ENCODE data around the gene RETREG3. TPM values are rescaled to one million over a fixed set of nuclear protein-coding genes. Genes with fewer than 3 reads are reported as not detected.

Gene RETREG3
- total and polyA plus RNA-seq, 2 of the 13 experiments (the other 11 are each of a cell fraction or from before 2014, with no cell fraction given) = 47.0 to 55.8 TPM

GRCh38 chr17:42562388-42563142 is 46.6 kb downstream of the RETREG3 start (continued):
- TF ChIP-seq, protein P1, sequence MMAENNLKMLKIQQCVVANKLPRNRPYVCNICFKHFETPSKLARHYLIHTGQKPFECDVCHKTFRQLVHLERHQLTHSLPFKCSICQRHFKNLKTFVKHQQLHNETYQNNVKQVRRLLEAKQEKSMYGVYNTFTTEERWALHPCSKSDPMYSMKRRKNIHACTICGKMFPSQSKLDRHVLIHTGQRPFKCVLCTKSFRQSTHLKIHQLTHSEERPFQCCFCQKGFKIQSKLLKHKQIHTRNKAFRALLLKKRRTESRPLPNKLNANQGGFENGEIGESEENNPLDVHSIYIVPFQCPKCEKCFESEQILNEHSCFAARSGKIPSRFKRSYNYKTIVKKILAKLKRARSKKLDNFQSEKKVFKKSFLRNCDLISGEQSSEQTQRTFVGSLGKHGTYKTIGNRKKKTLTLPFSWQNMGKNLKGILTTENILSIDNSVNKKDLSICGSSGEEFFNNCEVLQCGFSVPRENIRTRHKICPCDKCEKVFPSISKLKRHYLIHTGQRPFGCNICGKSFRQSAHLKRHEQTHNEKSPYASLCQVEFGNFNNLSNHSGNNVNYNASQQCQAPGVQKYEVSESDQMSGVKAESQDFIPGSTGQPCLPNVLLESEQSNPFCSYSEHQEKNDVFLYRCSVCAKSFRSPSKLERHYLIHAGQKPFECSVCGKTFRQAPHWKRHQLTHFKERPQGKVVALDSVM (CRISPR knock-in tag; IDR thresholded peaks at IDR 0.05) = peak; percentile 68; the same call in 1 of the 2 replicates
- TF ChIP-seq FOXJ3 (CRISPR knock-in tag; IDR thresholded peaks at IDR 0.05; ENCODE audit: borderline replicate concordance) (no peak), ZNF101 (CRISPR knock-in tag; IDR thresholded peaks at IDR 0.05; ENCODE audit: borderline replicate concordance, low read depth) (peak; percentile 81; the same call in 1 of the 2 replicates), ARNT2 (CRISPR knock-in tag; IDR thresholded peaks at IDR 0.05; ENCODE audit: low read depth) (no peak), ZNF556 (CRISPR knock-in tag; IDR thresholded peaks at IDR 0.05; ENCODE audit: borderline replicate concordance) (no peak), TRAFD1 (CRISPR knock-in tag; IDR thresholded peaks at IDR 0.05; ENCODE audit: borderline replicate concordance) (0 out of 2 replicates have a peak, but pooled peaks have one; percentile 7), AGO1 (IDR thresholded peaks at IDR 0.05; ENCODE audit: low read depth, low read length, poor library complexity, severe bottlenecking) (peak; percentile 73), KLF12 (CRISPR knock-in tag; IDR thresholded peaks at IDR 0.05; ENCODE audit: borderline replicate concordance) (no peak), ZNF850 (CRISPR knock-in tag; conservative IDR thresholded peaks at IDR 0.05) (0 out of 2 replicates have a peak, but pooled peaks have one; percentile 56), NFKBIZ (CRISPR knock-in tag; IDR thresholded peaks at IDR 0.05) (peak; percentile 3; the same call in 1 of the 2 replicates), ZNF317 (CRISPR knock-in tag; IDR thresholded peaks at IDR 0.05) (no peak), IRX3 (CRISPR knock-in tag; IDR thresholded peaks at IDR 0.05; ENCODE audit: borderline replicate concordance, low read depth) (peak; percentile 77; the same call in 1 of the 2 replicates), ZNF354B (CRISPR knock-in tag; IDR thresholded peaks at IDR 0.05) (no peak), ISL2 (CRISPR knock-in tag; IDR thresholded peaks at IDR 0.05) (no peak), GLMP (CRISPR knock-in tag; IDR thresholded peaks at IDR 0.05; ENCODE audit: borderline replicate concordance) (0 out of 2 replicates have a peak, but pooled peaks have one; percentile 74)
- TF ChIP-seq, protein P2, sequence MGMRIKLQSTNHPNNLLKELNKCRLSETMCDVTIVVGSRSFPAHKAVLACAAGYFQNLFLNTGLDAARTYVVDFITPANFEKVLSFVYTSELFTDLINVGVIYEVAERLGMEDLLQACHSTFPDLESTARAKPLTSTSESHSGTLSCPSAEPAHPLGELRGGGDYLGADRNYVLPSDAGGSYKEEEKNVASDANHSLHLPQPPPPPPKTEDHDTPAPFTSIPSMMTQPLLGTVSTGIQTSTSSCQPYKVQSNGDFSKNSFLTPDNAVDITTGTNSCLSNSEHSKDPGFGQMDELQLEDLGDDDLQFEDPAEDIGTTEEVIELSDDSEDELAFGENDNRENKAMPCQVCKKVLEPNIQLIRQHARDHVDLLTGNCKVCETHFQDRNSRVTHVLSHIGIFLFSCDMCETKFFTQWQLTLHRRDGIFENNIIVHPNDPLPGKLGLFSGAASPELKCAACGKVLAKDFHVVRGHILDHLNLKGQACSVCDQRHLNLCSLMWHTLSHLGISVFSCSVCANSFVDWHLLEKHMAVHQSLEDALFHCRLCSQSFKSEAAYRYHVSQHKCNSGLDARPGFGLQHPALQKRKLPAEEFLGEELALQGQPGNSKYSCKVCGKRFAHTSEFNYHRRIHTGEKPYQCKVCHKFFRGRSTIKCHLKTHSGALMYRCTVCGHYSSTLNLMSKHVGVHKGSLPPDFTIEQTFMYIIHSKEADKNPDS (CRISPR knock-in tag; IDR thresholded peaks at IDR 0.05) = no peak
- TF ChIP-seq, protein P3, sequence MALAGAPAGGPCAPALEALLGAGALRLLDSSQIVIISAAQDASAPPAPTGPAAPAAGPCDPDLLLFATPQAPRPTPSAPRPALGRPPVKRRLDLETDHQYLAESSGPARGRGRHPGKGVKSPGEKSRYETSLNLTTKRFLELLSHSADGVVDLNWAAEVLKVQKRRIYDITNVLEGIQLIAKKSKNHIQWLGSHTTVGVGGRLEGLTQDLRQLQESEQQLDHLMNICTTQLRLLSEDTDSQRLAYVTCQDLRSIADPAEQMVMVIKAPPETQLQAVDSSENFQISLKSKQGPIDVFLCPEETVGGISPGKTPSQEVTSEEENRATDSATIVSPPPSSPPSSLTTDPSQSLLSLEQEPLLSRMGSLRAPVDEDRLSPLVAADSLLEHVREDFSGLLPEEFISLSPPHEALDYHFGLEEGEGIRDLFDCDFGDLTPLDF (CRISPR knock-in tag; IDR thresholded peaks at IDR 0.05) = no peak
- TF ChIP-seq, protein P4, sequence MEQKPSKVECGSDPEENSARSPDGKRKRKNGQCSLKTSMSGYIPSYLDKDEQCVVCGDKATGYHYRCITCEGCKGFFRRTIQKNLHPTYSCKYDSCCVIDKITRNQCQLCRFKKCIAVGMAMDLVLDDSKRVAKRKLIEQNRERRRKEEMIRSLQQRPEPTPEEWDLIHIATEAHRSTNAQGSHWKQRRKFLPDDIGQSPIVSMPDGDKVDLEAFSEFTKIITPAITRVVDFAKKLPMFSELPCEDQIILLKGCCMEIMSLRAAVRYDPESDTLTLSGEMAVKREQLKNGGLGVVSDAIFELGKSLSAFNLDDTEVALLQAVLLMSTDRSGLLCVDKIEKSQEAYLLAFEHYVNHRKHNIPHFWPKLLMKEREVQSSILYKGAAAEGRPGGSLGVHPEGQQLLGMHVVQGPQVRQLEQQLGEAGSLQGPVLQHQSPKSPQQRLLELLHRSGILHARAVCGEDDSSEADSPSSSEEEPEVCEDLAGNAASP (CRISPR knock-in tag; IDR thresholded peaks at IDR 0.05; ENCODE audit: borderline replicate concordance) = no peak

Measured in HepG2 (cell line).